HCT116 (cell line): Measurements from ENCODE around the gene ENPP3. TPM values are rescaled to one million over a fixed set of nuclear protein-coding genes. Genes with fewer than 3 reads are reported as not detected.

Source experiments
- ATAC-seq: fragments of 200-7000 bp; cut with Tn5 transposase; 2 replicates; pipeline ENCODE4 v1.9.1; 2020; ENCODE audit warnings: mild to moderate bottlenecking, moderate library complexity
- BruUV-seq: library from RNA; stranded (reverse); fragments of 400-500 nt; replicated peaks from 2 replicates; lab custom pipeline; 2021; lab: Mats Ljungman, UMichigan
- CTCF ChIA-PET: fragments of 300-600 bp; sonication (Branson Sonifier 250); formaldehyde crosslinking; loops from one replicate; lab custom pipeline; 2021; ENCODE audit warnings: antibody characterized with exemption; lab: Charles Lee
- POLR2A ChIA-PET: fragments of 300-600, 350-600 bp; sonication (Branson Sonifier 250); formaldehyde crosslinking; loops from one replicate; lab custom pipeline; 2021; ENCODE audit warnings: antibody characterized with exemption; lab: Charles Lee
- RAD21 ChIA-PET, 2 experiments: fragments of 300-600 bp; sonication (Branson Sonifier 250); formaldehyde crosslinking; loops; one replicate each; lab custom pipeline; 2023; ENCODE audit warnings: low total read pairs in 2 of 2; ENCODE audit not compliant: uncharacterized antibody in 2 of 2, unreplicated experiment in 2 of 2, low non-redundant PET in 1 of 2; lab: Charles Lee
- DNase-seq: peaks from one replicate; pipeline ENCODE4 v3.0.0-alpha.2; 2010; ENCODE audit warnings: low read depth, low spot score
- H2AFZ ChIP-seq: fragments of 200-600 bp; shearing (Covaris generic), sonication (generic); 2 replicates; pipeline ENCODE4 v1.6.1; 2017; ENCODE audit warnings: low read depth, mixed run types, mixed read lengths, antibody characterized with exemption, low read length; ENCODE audit not compliant: poor library complexity, severe bottlenecking
- H3K27ac ChIP-seq: 2 replicates; pipeline ENCODE4 v1.5.1; 2012; ENCODE audit warnings: low read depth, low read length
- H3K27me3 ChIP-seq: fragments of 200-600 bp; sonication (generic); 2 replicates; pipeline ENCODE4 v1.6.1; 2016; ENCODE audit warnings: mixed run types, low read length, mixed read lengths; ENCODE audit not compliant: insufficient read depth
- H3K36me3 ChIP-seq, 2 experiments: fragments of 200-500 bp in 1 of 2; fragments of 200-600 bp in 1 of 2; sonication (Bioruptor generic) in 1 of 2; sonication (generic) in 1 of 2; 2 replicates each; pipeline versions ENCODE4 v1.5.1 to v1.6.1; 2014 to 2016; ENCODE audit warnings: low read length in 2 of 2, inconsistent platforms in 1 of 2, mixed read lengths in 1 of 2, mixed run types in 1 of 2; ENCODE audit not compliant: insufficient read depth in 2 of 2, control insufficient read depth in 1 of 2
- H3K4me1 ChIP-seq, 2 experiments: fragments of 200-600 bp in 1 of 2; sonication (generic) in 1 of 2; 2 replicates each; pipeline versions ENCODE4 v1.5.1 to v1.6.1; 2012 to 2017; ENCODE audit warnings: low read length in 2 of 2, inconsistent platforms in 1 of 2, mild to moderate bottlenecking in 1 of 2, mixed read lengths in 1 of 2, mixed run types in 1 of 2, moderate library complexity in 1 of 2; ENCODE audit not compliant: insufficient read depth in 2 of 2, control insufficient read depth in 1 of 2
- H3K4me2 ChIP-seq: fragments of 200-600 bp; sonication (generic); 2 replicates; pipeline ENCODE4 v1.6.1; 2017; ENCODE audit warnings: mixed run types, low read length, mixed read lengths
- H3K4me3 ChIP-seq, 2 experiments: fragments of 200-600 bp in 1 of 2; sonication (generic) in 1 of 2; replicated peaks in 1 of 2; 2 replicates each; pipeline ENCODE4 v1.5.1; 2011 to 2016; ENCODE audit warnings: low read length in 2 of 2, control low read depth in 1 of 2, low read depth in 1 of 2, mild to moderate bottlenecking in 1 of 2, mixed read lengths in 1 of 2, mixed run types in 1 of 2
- H3K79me2 ChIP-seq: fragments of 200-600 bp; sonication (generic); 2 replicates; pipeline ENCODE4 v1.6.1; 2017; ENCODE audit warnings: mild to moderate bottlenecking, mixed run types, low read length, moderate library complexity, mixed read lengths; ENCODE audit not compliant: insufficient read depth
- H3K9ac ChIP-seq: fragments of 200-600 bp; sonication (generic); 2 replicates; pipeline ENCODE4 v1.6.1; 2016; ENCODE audit warnings: low read length, mixed read lengths
- H3K9me2 ChIP-seq: fragments of 200-600 bp; sonication (generic), shearing (Covaris generic); 2 replicates; pipeline ENCODE4 v1.6.1; 2017; ENCODE audit warnings: mixed run types, mild to moderate bottlenecking, moderate library complexity; ENCODE audit not compliant: insufficient read depth
- H3K9me3 ChIP-seq, 2 experiments: fragments of 200-500 bp in 1 of 2; fragments of 200-600 bp in 1 of 2; sonication (Bioruptor generic) in 1 of 2; sonication (generic) in 1 of 2; 2 replicates each; pipeline ENCODE4 v1.6.1; 2014 to 2017; ENCODE audit warnings: low read length in 2 of 2, mixed read lengths in 2 of 2, inconsistent platforms in 1 of 2, low read depth in 1 of 2, mild to moderate bottlenecking in 1 of 2, mixed run types in 1 of 2, moderate library complexity in 1 of 2; ENCODE audit not compliant: control insufficient read depth in 1 of 2, insufficient read depth in 1 of 2
- H4K20me1 ChIP-seq: fragments of 200-600 bp; sonication (generic), shearing (Covaris generic); 2 replicates; pipeline ENCODE4 v1.6.1; 2017; ENCODE audit warnings: mixed run types, mild to moderate bottlenecking, moderate library complexity; ENCODE audit not compliant: insufficient read depth
- CEBPB ChIP-seq: IDR thresholded peaks from 2 replicates; pipeline ENCODE4 v1.6.1; 2012; ENCODE audit warnings: low read depth
- EGR1 ChIP-seq: IDR thresholded peaks from 2 replicates; pipeline ENCODE4 v1.6.1; 2012; ENCODE audit warnings: low read depth
- ELF1 ChIP-seq: IDR thresholded peaks from 2 replicates; pipeline ENCODE4 v1.6.1; 2012; ENCODE audit warnings: low read depth, borderline replicate concordance
- EZH2 ChIP-seq: fragments of 200-600 bp; sonication (generic); IDR thresholded peaks from 2 replicates; pipeline ENCODE4 v1.6.1; 2017; ENCODE audit warnings: antibody characterized with exemption, mixed run types
- EZH2phosphoT487 ChIP-seq: fragments of 200-600 bp; IDR thresholded peaks from 2 replicates; pipeline ENCODE4 v1.6.1; 2018; ENCODE audit warnings: antibody characterized with exemption, borderline replicate concordance
- JUND ChIP-seq: IDR thresholded peaks from 2 replicates; pipeline ENCODE4 v1.6.1; 2012
- POLR2A ChIP-seq: IDR thresholded peaks from 2 replicates; pipeline ENCODE4 v1.7.0; 2011; ENCODE audit warnings: borderline replicate concordance; ENCODE audit not compliant: insufficient read depth, insufficient read length; ENCODE audit errors: extremely low read depth
- SIN3A ChIP-seq: IDR thresholded peaks from 2 replicates; pipeline ENCODE4 v1.6.1; 2012; ENCODE audit warnings: low read depth
- SP1 ChIP-seq: IDR thresholded peaks from 2 replicates; pipeline ENCODE4 v1.6.1; 2012; ENCODE audit warnings: low read depth
- SRF ChIP-seq: IDR thresholded peaks from 2 replicates; pipeline ENCODE4 v1.6.1; 2012; ENCODE audit warnings: low read depth
- ZFX ChIP-seq: fragments of 450-650 bp; IDR thresholded peaks from 2 replicates; pipeline ENCODE4 v1.6.1; 2017
- ZNF274 ChIP-seq: fragments of 200-500 bp; sonication (Bioruptor generic); IDR thresholded peaks from 2 replicates; pipeline ENCODE4 v1.6.1; 2014; ENCODE audit warnings: mild to moderate bottlenecking, low read depth, low read length, inconsistent platforms
- intact Hi-C: fragments of 100-400 bp; cut with micrococcal nuclease; formaldehyde crosslinking; loops from 2 replicates; pipeline ENCODE4 v1.10.0; 2022
- total RNA-seq: library from RNA; stranded (reverse); gene quantifications from one replicate; pipeline ENCODE4 v1.2.1, GENCODE V29; 2021; ENCODE audit not compliant: unreplicated experiment
- TF ChIP-seq, protein P1 (sequence below): IDR thresholded peaks from 2 replicates; pipeline ENCODE4 v1.6.1; 2011; ENCODE audit warnings: mild to moderate bottlenecking, low read length, moderate library complexity; ENCODE audit not compliant: insufficient replicate concordance; ENCODE audit errors: extremely low read depth
- TF ChIP-seq, protein P2 (sequence below): IDR thresholded peaks from 2 replicates; pipeline ENCODE4 v1.6.1; 2012
- TF ChIP-seq, protein P3 (sequence below), 3 experiments: fragments of 200-600 bp in 1 of 3; sonication (generic) in 1 of 3; IDR thresholded peaks in 2 of 3; conservative IDR thresholded peaks in 1 of 3; 2 replicates each; pipeline ENCODE4 v1.5.1; 2012 to 2017; ENCODE audit warnings: low read depth in 2 of 3, low read length in 2 of 3, antibody characterized with exemption in 1 of 3, borderline replicate concordance in 1 of 3, control low read depth in 1 of 3, mild to moderate bottlenecking in 1 of 3, mixed read lengths in 1 of 3, mixed run types in 1 of 3, moderate library complexity in 1 of 3; ENCODE audit not compliant: insufficient read depth in 1 of 3

Gene ENPP3
- total RNA-seq, 1 experiment from 2014 or later = 0.15 TPM

DNA sequence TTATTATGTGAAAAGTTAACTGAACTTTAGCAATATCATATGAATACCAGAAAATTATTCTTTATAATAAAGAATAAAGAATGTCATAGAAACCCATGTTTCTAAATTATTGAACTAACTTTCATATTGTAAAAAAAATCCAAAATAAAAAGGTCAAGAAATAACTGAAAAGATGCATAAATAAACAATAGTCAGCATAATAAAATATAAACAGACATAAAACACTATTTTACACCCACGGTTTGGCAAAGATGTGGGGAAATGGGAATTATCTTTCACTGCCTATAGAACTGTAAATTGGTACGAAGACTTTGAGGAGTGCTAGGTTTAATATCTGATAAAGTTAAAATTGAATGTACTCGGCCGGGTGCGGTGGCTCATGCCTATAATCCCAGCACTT, 108.4 kb downstream of the ENPP3 start (continued):
- TF ChIP-seq SRF = no peak

DNA sequence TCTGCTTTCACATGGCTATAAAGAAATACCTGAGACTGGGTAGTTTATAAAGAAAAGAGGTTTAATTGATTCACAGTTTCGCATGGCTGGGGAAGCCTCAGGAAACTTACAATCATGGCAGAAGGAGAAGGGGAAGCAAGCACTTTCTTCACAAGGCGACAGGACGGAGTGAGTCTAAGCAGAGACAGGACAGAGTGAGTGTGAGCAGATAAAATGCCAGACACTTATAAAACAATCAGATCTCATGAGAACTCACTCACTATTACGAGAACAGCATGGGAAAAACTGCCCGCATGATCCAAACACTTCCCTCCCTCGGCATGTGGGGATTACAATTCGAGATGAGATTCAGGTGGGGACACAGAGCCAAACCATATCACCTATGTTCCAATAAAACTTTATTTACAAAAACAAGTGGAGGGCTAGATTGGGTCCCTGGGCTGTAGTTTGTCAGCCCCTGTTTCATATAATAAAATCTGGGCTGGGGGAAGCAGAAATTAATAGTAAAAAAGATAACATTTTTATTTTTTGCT, 110.8 kb downstream of the ENPP3 start:
- no peak overlapping the region for H2AFZ ChIP-seq
- no peak overlapping the region for H3K9ac ChIP-seq
- H3K4me3 ChIP-seq = no peak overlapping the region
- H3K9me3 ChIP-seq = no peaks in the 10 kb centered on the region
- POLR2A ChIA-PET = no interaction called here
- no peak overlapping the region for H3K27ac ChIP-seq
- ATAC-seq (no peak), DNase-seq (no peak)
- no peaks in the 10 kb centered on the region for H3K9me2 ChIP-seq
- H3K4me2 ChIP-seq = no peak overlapping the region
- no peaks in the 10 kb centered on the region for H3K4me1 ChIP-seq
- TF ChIP-seq POLR2A = no peak
- TF ChIP-seq, protein P1, sequence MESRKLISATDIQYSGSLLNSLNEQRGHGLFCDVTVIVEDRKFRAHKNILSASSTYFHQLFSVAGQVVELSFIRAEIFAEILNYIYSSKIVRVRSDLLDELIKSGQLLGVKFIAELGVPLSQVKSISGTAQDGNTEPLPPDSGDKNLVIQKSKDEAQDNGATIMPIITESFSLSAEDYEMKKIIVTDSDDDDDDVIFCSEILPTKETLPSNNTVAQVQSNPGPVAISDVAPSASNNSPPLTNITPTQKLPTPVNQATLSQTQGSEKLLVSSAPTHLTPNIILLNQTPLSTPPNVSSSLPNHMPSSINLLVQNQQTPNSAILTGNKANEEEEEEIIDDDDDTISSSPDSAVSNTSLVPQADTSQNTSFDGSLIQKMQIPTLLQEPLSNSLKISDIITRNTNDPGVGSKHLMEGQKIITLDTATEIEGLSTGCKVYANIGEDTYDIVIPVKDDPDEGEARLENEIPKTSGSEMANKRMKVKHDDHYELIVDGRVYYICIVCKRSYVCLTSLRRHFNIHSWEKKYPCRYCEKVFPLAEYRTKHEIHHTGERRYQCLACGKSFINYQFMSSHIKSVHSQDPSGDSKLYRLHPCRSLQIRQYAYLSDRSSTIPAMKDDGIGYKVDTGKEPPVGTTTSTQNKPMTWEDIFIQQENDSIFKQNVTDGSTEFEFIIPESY = no peak
- no peaks in the 10 kb centered on the region for H3K36me3 ChIP-seq
- BruUV-seq = no TSS peak
- no peaks in the 10 kb centered on the region for H3K79me2 ChIP-seq
- RAD21 ChIA-PET = no interaction called here
- CTCF ChIA-PET = no interaction called here
- intact Hi-C loops = no loop called here
- H4K20me1 ChIP-seq = no peaks in the 10 kb centered on the region
- H3K27me3 ChIP-seq = no peaks in the 10 kb centered on the region

DNA sequence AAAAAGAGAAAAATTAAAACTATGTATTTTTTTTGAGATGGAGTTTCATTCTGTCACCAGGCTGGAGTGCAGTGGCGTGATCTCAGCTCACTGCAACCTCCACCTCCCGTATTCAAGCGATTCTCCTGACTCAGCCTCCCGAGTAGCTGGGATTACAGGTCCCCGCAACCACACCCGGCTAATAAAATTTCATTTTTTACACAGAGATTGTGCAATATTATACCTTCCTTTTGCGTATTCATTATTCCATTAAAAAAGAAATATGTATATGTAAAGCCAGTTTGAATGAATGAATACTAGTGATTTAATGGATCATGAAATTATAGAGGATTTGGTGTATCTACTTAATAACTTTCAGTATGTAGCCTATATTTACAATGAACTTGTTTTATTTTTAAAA, 111.9 kb downstream of the ENPP3 start:
- intact Hi-C loops = no loop called here
- H3K36me3 ChIP-seq = no peaks in the 10 kb centered on the region
- H3K9me3 ChIP-seq = no peaks in the 10 kb centered on the region
- H2AFZ ChIP-seq = no peak overlapping the region
- BruUV-seq = no TSS peak
- no peaks in the 10 kb centered on the region for H3K9me2 ChIP-seq
- RAD21 ChIA-PET = no interaction called here
- H3K79me2 ChIP-seq = no peaks in the 10 kb centered on the region
- H3K4me2 ChIP-seq = no peak overlapping the region
- TF ChIP-seq ELF1 (no peak), SIN3A (no peak), CEBPB (no peak), ZFX (no peak), SP1 (no peak), EZH2 (no peak), ZNF274 (no peak), EZH2phosphoT487 (no peak), EGR1 (no peak), JUND (no peak)
- TF ChIP-seq, protein P2, sequence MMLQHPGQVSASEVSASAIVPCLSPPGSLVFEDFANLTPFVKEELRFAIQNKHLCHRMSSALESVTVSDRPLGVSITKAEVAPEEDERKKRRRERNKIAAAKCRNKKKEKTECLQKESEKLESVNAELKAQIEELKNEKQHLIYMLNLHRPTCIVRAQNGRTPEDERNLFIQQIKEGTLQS = no peak
- TF ChIP-seq, protein P3, sequence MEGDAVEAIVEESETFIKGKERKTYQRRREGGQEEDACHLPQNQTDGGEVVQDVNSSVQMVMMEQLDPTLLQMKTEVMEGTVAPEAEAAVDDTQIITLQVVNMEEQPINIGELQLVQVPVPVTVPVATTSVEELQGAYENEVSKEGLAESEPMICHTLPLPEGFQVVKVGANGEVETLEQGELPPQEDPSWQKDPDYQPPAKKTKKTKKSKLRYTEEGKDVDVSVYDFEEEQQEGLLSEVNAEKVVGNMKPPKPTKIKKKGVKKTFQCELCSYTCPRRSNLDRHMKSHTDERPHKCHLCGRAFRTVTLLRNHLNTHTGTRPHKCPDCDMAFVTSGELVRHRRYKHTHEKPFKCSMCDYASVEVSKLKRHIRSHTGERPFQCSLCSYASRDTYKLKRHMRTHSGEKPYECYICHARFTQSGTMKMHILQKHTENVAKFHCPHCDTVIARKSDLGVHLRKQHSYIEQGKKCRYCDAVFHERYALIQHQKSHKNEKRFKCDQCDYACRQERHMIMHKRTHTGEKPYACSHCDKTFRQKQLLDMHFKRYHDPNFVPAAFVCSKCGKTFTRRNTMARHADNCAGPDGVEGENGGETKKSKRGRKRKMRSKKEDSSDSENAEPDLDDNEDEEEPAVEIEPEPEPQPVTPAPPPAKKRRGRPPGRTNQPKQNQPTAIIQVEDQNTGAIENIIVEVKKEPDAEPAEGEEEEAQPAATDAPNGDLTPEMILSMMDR (IDR thresholded peaks at IDR 0.05 in 2 of 3, conservative IDR thresholded peaks at IDR 0.05 in 1 of 3; ENCODE audit: borderline replicate concordance in 1 of 3, insufficient read depth in 1 of 3, low read depth in 2 of 3, low read length in 2 of 3) = no peak
- TF ChIP-seq, all 23 proteins: peak for 0
- ATAC-seq (no peak), DNase-seq (no peak)
- no peak overlapping the region for H3K4me3 ChIP-seq
- H3K4me1 ChIP-seq = no peaks in the 10 kb centered on the region
- H3K27ac ChIP-seq = no peak overlapping the region
- no peaks in the 10 kb centered on the region for H3K27me3 ChIP-seq
- H4K20me1 ChIP-seq = no peaks in the 10 kb centered on the region
- CTCF ChIA-PET = no interaction called here
- POLR2A ChIA-PET = no interaction called here
- no peak overlapping the region for H3K9ac ChIP-seq
